Lower leg skin (tissue), 3 donors: ENCODE data around the gene SLC5A11.

Experiments used
- CTCF ChIP-seq, 3 donors: fragments of 450-650 bp; IDR thresholded peaks; one replicate each; pipeline ENCODE4 v1.5.1; 2016; ENCODE audit warnings: antibody characterized with exemption in 3 of 3, mild to moderate bottlenecking in 3 of 3, moderate library complexity in 2 of 3
- POLR2A ChIP-seq, 2 donors: fragments of 450-650 bp; IDR thresholded peaks; one replicate each; pipeline ENCODE4 v1.6.1; 2016 to 2017; ENCODE audit warnings: antibody characterized with exemption in 2 of 2, mild to moderate bottlenecking in 1 of 2, moderate library complexity in 1 of 2

GRCh38 chr16:24917236-24917635 is 71.5 kb downstream of the SLC5A11 start:
- TF ChIP-seq POLR2A (IDR thresholded peaks at IDR 0.05) (no peak), CTCF (IDR thresholded peaks at IDR 0.05) (no peak)
